Activated CD8-positive, alpha-beta memory T cell treated with anti-CD3 and anti-CD28 coated beads, Interleukin-2, amount 50 U/mL, for 1 hour (primary cell): Measurements from ENCODE around the gene DCD.

ENCODE experiments used
- DNase-seq: peaks from one replicate; pipeline ENCODE4 v3.0.0-alpha.2; 2020; ENCODE audit errors: extremely low read depth

DCD gene

DNA sequence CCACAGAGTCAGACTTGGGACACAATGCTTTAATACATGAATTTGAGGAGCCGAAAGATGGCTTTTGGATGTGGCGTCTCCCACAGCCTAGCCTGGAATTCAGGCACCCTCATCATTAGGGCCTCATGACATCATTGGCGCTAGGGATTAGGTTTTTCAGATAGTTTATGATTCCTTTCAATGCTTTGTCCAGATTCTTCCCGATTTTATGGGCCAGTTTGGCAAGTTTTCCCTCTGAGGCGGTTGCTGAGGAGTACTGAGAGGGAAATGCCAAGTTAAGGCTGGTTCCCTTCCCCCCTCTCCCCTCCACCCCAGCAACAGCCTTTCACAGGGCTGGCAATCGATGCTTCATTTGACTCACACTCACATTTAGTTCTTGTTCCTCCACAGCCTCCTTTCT is 40.0 kb downstream of the DCD start:
- DNase-seq: no peak

DNA sequence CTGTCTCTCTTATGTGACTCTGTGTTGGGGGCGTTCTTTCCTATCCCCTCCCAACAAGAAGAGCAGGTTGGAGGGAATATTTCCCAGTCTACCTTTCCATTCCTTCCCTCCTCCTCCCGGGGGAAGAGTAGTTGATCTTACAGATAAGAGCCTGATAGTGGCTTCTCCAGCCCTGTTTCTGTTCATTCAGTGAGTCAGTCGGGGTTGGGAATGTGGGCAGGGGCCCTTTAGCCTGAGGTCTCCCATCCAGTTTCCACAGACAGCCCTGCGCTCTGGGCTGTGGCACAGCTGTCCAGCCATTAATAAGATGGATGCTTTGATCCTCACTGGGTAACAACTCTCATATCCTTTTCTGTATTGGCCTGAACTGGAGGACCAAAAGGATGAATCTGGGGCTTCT is 41.6 kb downstream of the DCD start:
- no peak for DNase-seq

DNA sequence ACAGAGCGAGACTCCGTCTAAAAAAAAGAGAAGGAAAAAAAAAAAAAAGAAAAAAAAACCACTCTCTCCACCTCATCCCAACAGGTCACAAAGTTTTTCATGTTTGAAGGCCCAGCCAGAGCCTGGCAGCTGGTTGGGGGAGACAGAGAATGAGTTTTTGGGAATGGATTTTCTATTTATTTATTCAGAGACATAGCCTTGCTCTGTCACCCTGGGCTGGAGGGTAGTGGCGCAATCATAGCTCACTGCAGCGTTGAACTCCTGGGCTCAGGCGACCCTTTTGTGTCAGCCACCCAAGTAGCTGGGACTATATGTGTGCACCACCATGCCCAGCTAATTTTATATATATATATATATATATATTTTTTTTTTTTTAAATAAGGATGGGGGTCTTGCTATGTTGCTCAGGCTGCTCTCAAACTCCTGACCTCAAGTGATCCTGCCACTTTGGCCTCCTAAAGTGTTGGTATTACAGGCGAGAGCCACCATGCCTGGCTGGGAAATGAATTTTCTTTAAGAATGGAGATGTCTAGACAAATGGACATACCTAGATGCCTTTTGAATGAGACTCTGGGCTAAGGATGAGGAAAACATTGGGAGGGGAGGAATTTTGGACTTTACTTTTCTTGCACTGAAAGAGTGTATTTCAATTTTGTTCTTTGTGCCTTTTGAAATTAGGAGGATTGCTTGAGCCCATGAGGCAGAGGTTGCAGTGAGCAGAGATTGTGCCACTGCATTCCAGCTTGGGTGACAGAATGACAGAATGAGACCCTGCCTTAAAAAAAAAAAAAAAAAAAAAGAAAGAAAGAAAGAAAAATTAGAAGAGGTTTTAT is 42.8 kb downstream of the DCD start:
- no peak for DNase-seq

DNA sequence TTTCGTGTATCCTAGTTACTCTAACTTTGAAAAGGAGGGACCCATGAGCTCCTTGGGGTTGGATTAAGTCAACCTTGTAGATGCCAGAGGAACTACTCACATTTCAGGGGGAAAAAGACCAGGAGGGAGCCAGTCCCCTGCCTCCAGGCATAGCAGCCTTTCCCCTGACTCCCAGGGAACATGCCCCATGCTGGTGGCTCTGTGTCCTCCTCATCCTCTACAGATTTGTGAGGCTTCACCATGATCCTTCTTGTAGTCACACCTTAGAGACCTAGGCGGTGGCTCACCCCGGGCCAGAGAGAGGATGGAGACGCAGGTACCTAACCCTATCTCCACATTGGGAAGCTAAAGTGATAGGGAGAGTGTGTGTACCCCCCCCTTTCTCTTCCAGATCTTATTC is 43.7 kb downstream of the DCD start:
- DNase-seq: no peak

DNA sequence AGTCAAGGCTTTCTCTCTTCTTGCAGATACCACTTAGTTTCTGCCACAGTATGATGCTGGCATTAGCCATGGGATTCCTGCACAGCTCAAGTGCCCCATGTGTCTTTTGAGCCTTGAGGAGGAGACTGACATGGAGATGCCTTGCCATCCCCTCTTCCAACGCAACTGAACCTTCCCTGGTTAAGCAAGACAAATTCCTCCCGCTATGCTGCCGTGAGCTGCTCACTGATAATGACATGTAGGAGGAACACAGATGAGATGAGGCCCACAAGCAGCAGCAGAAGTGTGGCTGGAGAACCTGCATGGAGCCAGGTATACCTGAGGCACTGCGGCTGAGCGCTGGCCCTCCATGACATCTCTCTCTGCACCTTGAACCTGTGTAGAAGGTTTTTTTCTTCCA is 44.3 kb downstream of the DCD start:
- DNase-seq: no peak

DNA sequence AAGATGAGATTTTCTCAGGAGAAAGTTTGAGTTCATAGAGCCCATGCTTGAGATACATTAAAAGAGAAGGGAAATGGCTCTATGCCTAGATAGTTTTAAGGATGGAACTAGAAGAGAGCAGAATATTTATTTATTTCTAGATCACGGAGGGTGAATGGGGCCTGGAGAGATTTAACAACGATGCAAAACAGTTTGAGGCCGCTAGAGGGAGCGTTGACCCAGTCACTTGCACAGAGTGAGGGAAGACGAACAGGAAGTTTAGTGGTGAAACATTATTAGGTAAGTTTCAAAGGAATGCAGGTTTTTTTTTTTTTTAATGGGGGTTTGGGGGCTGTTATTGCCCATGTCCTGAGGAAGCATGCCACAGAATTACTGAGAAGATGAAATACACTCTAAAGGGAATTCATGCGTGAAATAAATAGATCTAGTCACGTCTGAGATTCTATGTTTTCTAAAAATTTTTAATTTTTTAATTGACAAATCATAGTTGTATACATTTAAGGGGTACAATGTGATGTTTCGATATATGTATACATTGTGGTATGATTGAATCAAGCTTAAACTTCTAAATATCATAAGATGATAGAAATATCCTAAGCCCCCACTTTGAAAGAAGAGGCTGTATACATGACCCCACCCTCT is 44.9 kb downstream of the DCD start:
- peak; percentile 12 for DNase-seq

DNA sequence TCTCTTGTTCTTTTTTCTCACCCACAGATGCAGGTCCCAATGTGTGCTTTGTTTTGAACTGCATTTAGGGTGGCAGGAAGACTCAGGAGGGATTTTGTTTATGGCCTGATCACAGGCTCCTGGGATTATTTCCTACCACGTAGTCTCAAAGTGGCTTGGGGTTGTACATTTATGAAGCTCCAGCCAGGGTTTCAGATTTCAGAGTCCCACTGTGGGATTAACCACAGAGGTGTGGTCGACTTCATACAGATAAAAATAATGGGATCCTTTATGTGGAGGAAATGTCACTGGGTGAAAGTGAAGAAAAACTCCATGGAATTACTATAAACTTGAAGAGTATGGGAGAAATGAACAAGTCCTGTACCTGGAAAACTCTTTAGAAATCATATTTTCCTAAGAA is 45.5 kb downstream of the DCD start:
- DNase-seq: no peak

DNA sequence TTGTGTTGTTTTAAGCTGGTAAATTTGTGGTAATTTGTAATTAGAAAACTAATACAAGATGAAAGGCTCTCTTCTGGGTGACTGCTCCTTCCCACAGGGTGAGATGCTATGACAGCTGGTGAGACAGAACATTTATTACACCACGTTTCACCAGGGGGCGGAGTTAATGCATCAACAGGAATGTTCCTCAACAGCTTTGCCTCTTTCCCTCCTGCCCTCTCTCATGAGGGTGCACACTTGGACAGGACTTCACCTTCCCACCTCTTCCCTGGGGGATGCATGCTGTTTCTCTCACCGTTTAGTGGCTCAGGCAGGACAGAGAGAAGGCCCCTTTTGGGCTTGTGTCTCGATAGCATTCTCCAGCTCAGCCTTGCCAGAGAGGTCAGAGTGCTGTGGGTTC is 46.3 kb downstream of the DCD start:
- no peak for DNase-seq

DNA sequence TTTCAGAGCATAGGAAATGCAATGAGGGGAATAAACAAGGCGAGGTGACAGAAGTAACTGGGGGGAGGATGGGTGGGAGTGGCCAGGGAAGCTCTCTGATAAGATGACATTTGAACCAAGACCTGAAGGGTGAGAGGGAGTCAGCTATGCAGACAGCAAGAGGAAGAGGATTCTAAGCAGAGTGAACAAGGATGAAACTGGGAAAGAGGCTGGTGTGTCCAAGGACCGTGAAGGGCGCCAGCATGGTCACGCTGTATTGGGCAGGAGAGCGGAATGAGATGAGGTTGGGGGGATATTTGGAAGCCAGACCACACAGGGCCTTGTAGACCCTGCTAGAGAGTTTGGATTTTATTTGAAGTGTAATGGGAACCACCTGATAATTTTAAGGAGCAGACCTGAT is 49.2 kb downstream of the DCD start:
- DNase-seq: no peak

DNA sequence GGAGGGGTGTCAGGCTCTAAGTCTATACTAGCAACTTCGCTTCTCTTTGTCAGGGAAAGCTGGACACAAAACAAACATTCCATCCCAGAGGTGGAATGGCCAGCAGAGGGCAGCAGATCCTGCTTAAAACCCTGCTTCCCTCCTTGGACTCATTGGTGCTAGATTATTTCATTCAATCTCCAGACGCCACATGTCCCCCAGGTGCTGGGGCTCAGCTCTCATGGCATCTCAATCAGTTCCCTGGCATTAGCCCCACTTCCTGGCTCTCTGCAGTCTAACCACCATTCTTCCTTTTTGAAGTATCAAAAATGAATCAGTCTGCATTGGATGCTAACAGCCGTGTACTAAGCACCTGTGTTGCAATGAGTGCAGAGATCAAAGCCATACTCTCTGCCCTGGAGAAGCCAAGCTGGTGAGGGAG is 51.6 kb downstream of the DCD start:
- no peak for DNase-seq

DNA sequence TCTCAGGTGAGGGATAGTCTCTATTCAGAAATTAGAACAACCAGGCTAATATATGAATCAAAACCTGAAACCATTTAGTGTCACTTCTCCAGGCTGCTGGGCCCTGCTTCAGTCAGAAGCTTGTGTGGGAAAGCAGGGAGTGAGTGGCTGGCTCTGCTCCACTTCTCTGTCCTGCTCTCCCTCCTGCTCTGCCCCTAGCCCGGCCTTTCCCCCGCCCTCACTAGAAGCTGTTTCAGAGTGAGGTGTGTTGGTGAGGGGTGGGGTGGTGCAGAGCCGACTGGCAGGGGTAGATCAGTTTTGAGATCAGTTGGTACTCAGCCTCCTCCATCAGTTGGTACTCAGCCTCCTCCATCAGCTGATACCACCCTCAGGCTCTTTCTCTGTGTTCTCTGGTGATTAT is 52.7 kb downstream of the DCD start:
- no peak for DNase-seq
